Kidney (tissue), 14 donors: Measurements from ENCODE around the gene EGFR. TPM values are rescaled to one million over a fixed set of nuclear protein-coding genes. Genes with fewer than 3 reads are reported as not detected.

Experiments used
- DNase-seq, 5 donors: peaks; one replicate each; pipeline ENCODE4 v3.0.0-alpha.2; 2013 to 2020
- FAIRE-seq: peaks from 2 replicates; lab custom pipeline; 2012; peaks lifted over from hg19 to GRCh38; lab: Jason Lieb, UNC
- H3K27ac ChIP-seq, 2 donors: one replicate each; pipeline ENCODE4 v1.7.0; 2013; ENCODE audit warnings: low read depth in 2 of 2, low read length in 2 of 2, inconsistent platforms in 1 of 2
- H3K27me3 ChIP-seq: one replicate; pipeline ENCODE4 v1.7.1; 2013; ENCODE audit warnings: low read length, inconsistent platforms; ENCODE audit not compliant: control insufficient read depth, insufficient read depth
- H3K36me3 ChIP-seq, 3 donors: one replicate each; pipeline versions ENCODE4 v1.7.0 to v1.7.1; 2013; ENCODE audit warnings: low read length in 3 of 3, control low read depth in 1 of 3, inconsistent platforms in 1 of 3; ENCODE audit not compliant: insufficient read depth in 3 of 3, control insufficient read depth in 2 of 3
- H3K4me1 ChIP-seq, 3 donors: one replicate each; pipeline versions ENCODE4 v1.7.0 to v1.7.1; 2013; ENCODE audit warnings: low read length in 3 of 3, inconsistent platforms in 1 of 3, low read depth in 1 of 3; ENCODE audit not compliant: control insufficient read depth in 2 of 3, insufficient read depth in 2 of 3
- H3K4me3 ChIP-seq, 3 donors: one replicate each; pipeline versions ENCODE4 v1.7.0 to v1.8.1; 2013; ENCODE audit warnings: low read length in 3 of 3, control low read depth in 1 of 3, inconsistent platforms in 1 of 3
- H3K9ac ChIP-seq, 3 donors: one replicate each; pipeline versions ENCODE4 v1.7.0 to v1.7.1; 2013; ENCODE audit warnings: low read length in 3 of 3, control low read depth in 1 of 3, inconsistent platforms in 1 of 3
- H3K9me3 ChIP-seq, 3 donors: one replicate each; pipeline versions ENCODE4 v1.7.0 to v1.7.1; 2013; ENCODE audit warnings: low read length in 3 of 3, control low read depth in 1 of 3, inconsistent platforms in 1 of 3; ENCODE audit not compliant: control insufficient read depth in 2 of 3, insufficient read depth in 1 of 3
- intact Hi-C: fragments of 100-400 bp; cut with DNase I; formaldehyde crosslinking; loops from one replicate; pipeline ENCODE4 v1.11.1; 2022
- polyA plus RNA-seq: library from polyadenylated mRNA; stranded (reverse); fragments of 350-450 nt; fragmentation: Illumina TruSeq; extraction: RNeasy Lipid Tissue Mini Kit (QIAGEN cat#74804); gene quantifications from one replicate; pipeline ENCODE4 v1.2.3, GENCODE V29; 2014; ENCODE audit warnings: low read depth, low replicate concordance; ENCODE audit not compliant: insufficient read depth
- total RNA-seq: library from RNA; stranded (reverse); fragmentation: NEBNext Ultra II Directional; extraction: Animal tissue kit (Norgen Biotek cat#: 25700); gene quantifications from one replicate; pipeline ENCODE4 v1.2.1, GENCODE V29; 2021
- TF ChIP-seq, protein P1 (sequence below): IDR thresholded peaks from 3 replicates; pipeline ENCODE4 v1.5.1; 2012; ENCODE audit warnings: mild to moderate bottlenecking, moderate library complexity, borderline replicate concordance; ENCODE audit not compliant: insufficient read depth; ENCODE audit errors: extremely low read depth
- donor health status: control.
- donor health status: control.
- donor health status: control.
- donor health status: control.
- donor health status: control.
- donor health status: DM: yes; HTN: yes; CAD: no.
- donor health status: Normal renal cell carcinoma (clear cell type).

The EGFR gene
- total and polyA plus RNA-seq, 2 donors from 2014 or later, result 5.9 to 61.3 TPM

DNA sequence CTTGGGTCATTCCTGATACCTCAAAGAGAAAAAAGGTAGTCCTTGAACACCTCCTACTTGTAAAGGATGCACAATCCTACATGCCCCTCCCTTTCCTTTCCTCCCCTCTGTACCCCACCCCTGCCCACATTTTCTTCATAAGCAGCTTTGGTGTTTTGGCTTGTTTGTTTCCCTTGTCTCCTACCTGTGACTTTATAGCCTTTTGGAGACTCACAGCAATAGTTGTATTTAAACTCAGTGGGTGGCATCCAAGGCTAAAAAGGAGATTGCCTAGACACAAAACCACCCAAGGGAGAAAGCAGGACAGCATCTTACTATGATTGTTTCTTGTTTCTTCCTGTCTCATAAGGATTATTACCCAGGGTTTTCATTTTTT is 63.4 kb downstream of the EGFR start:
- no peaks in the 10 kb centered on the region for H3K9me3 ChIP-seq
- H3K36me3 ChIP-seq, result no peaks in the 10 kb centered on the region
- no peak for FAIRE-seq
- TF ChIP-seq, protein P1, sequence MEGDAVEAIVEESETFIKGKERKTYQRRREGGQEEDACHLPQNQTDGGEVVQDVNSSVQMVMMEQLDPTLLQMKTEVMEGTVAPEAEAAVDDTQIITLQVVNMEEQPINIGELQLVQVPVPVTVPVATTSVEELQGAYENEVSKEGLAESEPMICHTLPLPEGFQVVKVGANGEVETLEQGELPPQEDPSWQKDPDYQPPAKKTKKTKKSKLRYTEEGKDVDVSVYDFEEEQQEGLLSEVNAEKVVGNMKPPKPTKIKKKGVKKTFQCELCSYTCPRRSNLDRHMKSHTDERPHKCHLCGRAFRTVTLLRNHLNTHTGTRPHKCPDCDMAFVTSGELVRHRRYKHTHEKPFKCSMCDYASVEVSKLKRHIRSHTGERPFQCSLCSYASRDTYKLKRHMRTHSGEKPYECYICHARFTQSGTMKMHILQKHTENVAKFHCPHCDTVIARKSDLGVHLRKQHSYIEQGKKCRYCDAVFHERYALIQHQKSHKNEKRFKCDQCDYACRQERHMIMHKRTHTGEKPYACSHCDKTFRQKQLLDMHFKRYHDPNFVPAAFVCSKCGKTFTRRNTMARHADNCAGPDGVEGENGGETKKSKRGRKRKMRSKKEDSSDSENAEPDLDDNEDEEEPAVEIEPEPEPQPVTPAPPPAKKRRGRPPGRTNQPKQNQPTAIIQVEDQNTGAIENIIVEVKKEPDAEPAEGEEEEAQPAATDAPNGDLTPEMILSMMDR, result no peak
- H3K27me3 ChIP-seq, result no peaks in the 10 kb centered on the region
- no peak overlapping the region for H3K4me3 ChIP-seq
- intact Hi-C loops, result no loop called here
- DNase-seq, result no peak
- H3K27ac ChIP-seq, result no peak overlapping the region
- peak overlapping the region in 1 of 3 donors; percentile 28 for H3K9ac ChIP-seq
- peaks cover 14 to 24% (median 20%) of the 10 kb centered on the region in 3 donors for H3K4me1 ChIP-seq

DNA sequence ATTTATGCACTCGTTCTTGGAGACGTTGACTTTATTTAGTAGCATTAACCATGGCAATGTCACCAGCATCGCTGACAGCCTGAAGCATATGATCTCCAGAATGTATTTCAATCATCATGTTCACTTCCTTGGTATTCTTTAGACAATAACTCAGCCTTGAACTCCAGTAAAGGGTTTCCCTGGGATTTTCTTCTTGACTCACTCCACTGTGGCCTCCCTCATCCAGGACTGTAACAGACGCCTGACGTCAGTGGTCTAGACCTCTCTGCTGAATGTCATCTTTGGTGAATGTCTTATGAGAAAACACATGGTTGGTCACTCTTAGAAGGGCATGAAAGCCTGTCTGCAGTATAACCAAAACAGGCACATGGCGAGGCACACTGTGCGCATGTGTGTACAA is 64.4 kb downstream of the EGFR start:
- FAIRE-seq, result no peak
- intact Hi-C loops, result no loop called here
- H3K27me3 ChIP-seq, result no peaks in the 10 kb centered on the region
- no peaks in the 10 kb centered on the region for H3K36me3 ChIP-seq
- TF ChIP-seq, protein P1, result no peak
- H3K4me3 ChIP-seq, result no peak overlapping the region
- H3K27ac ChIP-seq, result no peak overlapping the region
- no peak for DNase-seq
- H3K9me3 ChIP-seq, result no peaks in the 10 kb centered on the region
- no peak overlapping the region for H3K9ac ChIP-seq
- H3K4me1 ChIP-seq, result peaks cover 14 to 30% (median 27%) of the 10 kb centered on the region in 3 donors

DNA sequence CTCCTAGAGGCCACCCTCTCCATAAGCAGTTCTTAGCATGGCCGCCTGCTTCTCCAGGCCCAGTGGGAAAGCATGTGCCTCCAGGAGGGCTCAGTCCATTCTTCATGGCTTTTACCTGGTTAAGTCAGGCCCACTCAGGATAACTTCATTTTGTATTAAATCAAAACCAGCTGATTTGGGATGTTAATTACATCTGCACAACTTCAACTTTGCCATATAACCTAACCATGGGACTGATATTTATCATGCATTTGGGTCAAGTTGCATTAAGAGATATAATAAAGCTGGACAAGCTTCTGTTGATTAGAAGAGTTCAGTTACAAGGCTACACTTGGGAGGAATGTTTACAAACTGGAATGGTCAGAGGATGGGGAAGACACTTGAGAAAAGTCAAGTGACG is 65.5 kb downstream of the EGFR start:
- DNase-seq (no peak), FAIRE-seq (no peak)
- intact Hi-C loops, result no loop called here
- no peak overlapping the region for H3K9ac ChIP-seq
- H3K9me3 ChIP-seq, result no peaks in the 10 kb centered on the region
- no peak overlapping the region for H3K27ac ChIP-seq
- H3K27me3 ChIP-seq, result no peaks in the 10 kb centered on the region
- peaks cover 14 to 33% (median 31%) of the 10 kb centered on the region in 3 donors for H3K4me1 ChIP-seq
- H3K4me3 ChIP-seq, result no peak overlapping the region
- TF ChIP-seq, protein P1, result no peak
- H3K36me3 ChIP-seq, result no peaks in the 10 kb centered on the region
